Sigmoid colon (tissue), 7 donors: Measurements from ENCODE around the gene XPR1. TPM values are rescaled to one million over a fixed set of nuclear protein-coding genes. Genes with fewer than 3 reads are reported as not detected.

Source experiments
- DNase-seq: peaks from one replicate; pipeline ENCODE4 v3.0.0-alpha.2; 2019
- H3K27ac ChIP-seq, 4 donors: fragments of 200-600 bp; sonication (generic); one replicate each; pipeline ENCODE4 v1.5.1; 2016 to 2019; ENCODE audit warnings: mild to moderate bottlenecking in 1 of 4
- H3K27me3 ChIP-seq, 3 donors: fragments of 200-600 bp; sonication (generic); one replicate each; pipeline ENCODE4 v1.5.1; 2019; ENCODE audit warnings: mild to moderate bottlenecking in 1 of 3
- H3K36me3 ChIP-seq, 4 donors: fragments of 200-600 bp; sonication (generic); one replicate each; pipeline ENCODE4 v1.5.1; 2016 to 2019
- H3K4me1 ChIP-seq, 4 donors: fragments of 200-600 bp; sonication (generic); one replicate each; pipeline ENCODE4 v1.5.1; 2017 to 2019
- H3K4me3 ChIP-seq, 4 donors: fragments of 200-600 bp; sonication (generic); one replicate each; pipeline ENCODE4 v1.5.1; 2017 to 2019; ENCODE audit warnings: mild to moderate bottlenecking in 2 of 4, moderate library complexity in 1 of 4
- H3K9me3 ChIP-seq, 4 donors: fragments of 200-600 bp in 3 of 4; sonication (generic) in 3 of 4; one replicate each; pipeline versions ENCODE4 v1.5.1 to v1.6.1; 2013 to 2019
- EP300 ChIP-seq, 4 donors: sonication (generic); formaldehyde crosslinking; IDR thresholded peaks; one replicate each; pipeline ENCODE4 v1.6.1; 2017; ENCODE audit warnings: antibody characterized with exemption in 4 of 4
- POLR2A ChIP-seq, 2 donors: fragments of 450-650 bp; IDR thresholded peaks; one replicate each; pipeline ENCODE4 v1.6.1; 2016; ENCODE audit warnings: antibody characterized with exemption in 2 of 2, mild to moderate bottlenecking in 2 of 2, moderate library complexity in 2 of 2
- POLR2AphosphoS5 ChIP-seq, 4 donors: sonication (generic); formaldehyde crosslinking; IDR thresholded peaks; one replicate each; pipeline ENCODE4 v1.6.1; 2017; ENCODE audit warnings: antibody characterized with exemption in 4 of 4
- WGBS, 2 donors: extraction: QIAGEN DNeasy Blood & Tissue Kit; methylation state at CpG; one replicate each; pipeline ENCODE4 v1.1.7; 2013; 5-methylcytosine and 5-hydroxymethylcytosine counted together
- intact Hi-C: fragments of 100-400 bp; cut with DNase I; formaldehyde crosslinking; loops from one replicate; pipeline ENCODE4 v1.15.1; 2023
- polyA plus RNA-seq, 3 donors: library from polyadenylated mRNA; stranded (reverse); fragments of 200-250 nt; gene quantifications; one replicate each; pipeline ENCODE4 v1.2.3, GENCODE V29; 2013
- total RNA-seq, 4 donors: library from RNA; depleted of rRNA; stranded (reverse); fragments of >200 nt; gene quantifications; one replicate each; pipeline ENCODE4 v1.1.0, GENCODE V29; 2016
- TF ChIP-seq, protein P1 (sequence below), 4 experiments: fragments of 450-650 bp in 3 of 4; fragments of 200-600 bp in 1 of 4; IDR thresholded peaks; one replicate each; pipeline ENCODE4 v1.5.1; 2016 to 2019; ENCODE audit warnings: antibody characterized with exemption in 4 of 4, mild to moderate bottlenecking in 3 of 4, moderate library complexity in 2 of 4
- donor health status: healthy with polysubstance abuse.
- donor health status: Bipolar disorder and iron deficiency.
- donor health status: healthy.

The XPR1 gene
- total and polyA plus RNA-seq, 7 donors: 1.8 to 18.8 (median 11.3) TPM

DNA sequence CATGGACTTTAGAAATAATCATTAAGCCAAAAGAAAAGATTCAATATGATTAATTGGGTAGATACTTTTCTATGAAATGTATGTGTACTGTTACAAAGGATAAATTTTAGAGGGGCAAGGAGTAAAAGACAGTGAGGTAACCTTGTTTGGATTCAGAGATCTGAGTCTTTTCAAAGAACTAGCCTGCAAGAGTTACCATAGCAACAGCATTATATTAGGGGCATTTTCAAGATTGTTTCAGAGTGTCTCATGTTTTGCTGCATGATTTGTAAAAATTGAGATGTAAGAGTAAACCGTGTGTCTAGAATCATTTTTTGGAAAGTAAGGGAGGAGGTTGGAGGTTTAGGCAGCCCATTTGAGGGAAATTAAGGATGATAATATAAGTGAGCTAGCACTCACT lies 210.2 kb downstream of the XPR1 start:
- 41 to 54% methylated on average over 1 of the region's 1 CpG for WGBS, 2 donors
- no peak for DNase-seq
- H3K4me1 ChIP-seq: no peaks in the 10 kb centered on the region
- no peaks in the 10 kb centered on the region for H3K27me3 ChIP-seq
- intact Hi-C loops: no loop called here
- no peaks in the 10 kb centered on the region for H3K9me3 ChIP-seq
- H3K4me3 ChIP-seq: no peak overlapping the region
- H3K36me3 ChIP-seq: no peaks in the 10 kb centered on the region
- no peak overlapping the region for H3K27ac ChIP-seq
- TF ChIP-seq, protein P1, sequence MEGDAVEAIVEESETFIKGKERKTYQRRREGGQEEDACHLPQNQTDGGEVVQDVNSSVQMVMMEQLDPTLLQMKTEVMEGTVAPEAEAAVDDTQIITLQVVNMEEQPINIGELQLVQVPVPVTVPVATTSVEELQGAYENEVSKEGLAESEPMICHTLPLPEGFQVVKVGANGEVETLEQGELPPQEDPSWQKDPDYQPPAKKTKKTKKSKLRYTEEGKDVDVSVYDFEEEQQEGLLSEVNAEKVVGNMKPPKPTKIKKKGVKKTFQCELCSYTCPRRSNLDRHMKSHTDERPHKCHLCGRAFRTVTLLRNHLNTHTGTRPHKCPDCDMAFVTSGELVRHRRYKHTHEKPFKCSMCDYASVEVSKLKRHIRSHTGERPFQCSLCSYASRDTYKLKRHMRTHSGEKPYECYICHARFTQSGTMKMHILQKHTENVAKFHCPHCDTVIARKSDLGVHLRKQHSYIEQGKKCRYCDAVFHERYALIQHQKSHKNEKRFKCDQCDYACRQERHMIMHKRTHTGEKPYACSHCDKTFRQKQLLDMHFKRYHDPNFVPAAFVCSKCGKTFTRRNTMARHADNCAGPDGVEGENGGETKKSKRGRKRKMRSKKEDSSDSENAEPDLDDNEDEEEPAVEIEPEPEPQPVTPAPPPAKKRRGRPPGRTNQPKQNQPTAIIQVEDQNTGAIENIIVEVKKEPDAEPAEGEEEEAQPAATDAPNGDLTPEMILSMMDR (IDR thresholded peaks at IDR 0.05): no peak
- no peak for TF ChIP-seq POLR2A (IDR thresholded peaks at IDR 0.05)
- no peak for TF ChIP-seq EP300 (IDR thresholded peaks at IDR 0.05)
- no peak for TF ChIP-seq POLR2AphosphoS5 (IDR thresholded peaks at IDR 0.05)

- Histone ChIP-seq H3K27me3 (no peaks in the 10 kb centered on the region), H3K4me1 (no peaks in the 10 kb centered on the region), H3K9me3 (no peaks in the 10 kb centered on the region), H3K4me3 (no peak overlapping the region), H3K36me3 (no peaks in the 10 kb centered on the region), H3K27ac (no peak overlapping the region)
- TF ChIP-seq EP300 (IDR thresholded peaks at IDR 0.05): no peak
- TF ChIP-seq, protein P1 (IDR thresholded peaks at IDR 0.05): no peak
- no peak for TF ChIP-seq POLR2AphosphoS5 (IDR thresholded peaks at IDR 0.05)
- no peak for TF ChIP-seq POLR2A (IDR thresholded peaks at IDR 0.05)
- intact Hi-C loops: no loop called here
- no peak for DNase-seq
- 85% methylated on average over 5 of the region's 5 CpGs for WGBS, 2 donors
Measured at GRCh38 chr1:180842491-180843275, 210.9 kb downstream of the XPR1 start.

DNA sequence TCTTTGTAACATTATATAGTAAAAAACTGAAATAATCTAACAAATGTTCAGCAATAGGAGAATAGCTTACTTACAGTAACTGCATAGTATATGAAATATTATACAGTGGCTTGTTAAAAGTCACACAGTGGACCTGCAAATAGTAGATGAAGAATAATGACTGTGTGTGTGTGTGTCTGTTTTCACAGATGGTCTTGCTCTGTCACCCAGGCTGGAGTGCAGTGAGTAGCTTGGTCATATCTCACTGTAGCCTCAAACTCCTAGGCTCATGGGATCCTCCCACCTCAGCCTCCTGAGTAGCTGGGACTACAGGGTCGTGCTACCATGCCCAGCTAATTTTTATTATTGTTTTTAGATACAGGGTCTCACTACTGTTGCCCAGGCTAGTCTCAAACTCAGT lies 213.5 kb downstream of the XPR1 start:
- Histone ChIP-seq H3K4me1 (no peaks in the 10 kb centered on the region), H3K4me3 (no peak overlapping the region), H3K9me3 (no peaks in the 10 kb centered on the region), H3K36me3 (no peaks in the 10 kb centered on the region), H3K27ac (no peak overlapping the region), H3K27me3 (no peaks in the 10 kb centered on the region)
- TF ChIP-seq POLR2AphosphoS5 (IDR thresholded peaks at IDR 0.05): no peak
- no peak for TF ChIP-seq POLR2A (IDR thresholded peaks at IDR 0.05)
- TF ChIP-seq, protein P1 (IDR thresholded peaks at IDR 0.05): no peak
- no peak for TF ChIP-seq EP300 (IDR thresholded peaks at IDR 0.05)
- 89 to 98% methylated on average over 1 of the region's 1 CpG for WGBS, 2 donors
- no peak for DNase-seq
- intact Hi-C loops: no loop called here

- H3K9me3 ChIP-seq: no peaks in the 10 kb centered on the region
- TF ChIP-seq POLR2A (IDR thresholded peaks at IDR 0.05): no peak
- no peak for TF ChIP-seq EP300 (IDR thresholded peaks at IDR 0.05)
- TF ChIP-seq POLR2AphosphoS5 (IDR thresholded peaks at IDR 0.05): no peak
- TF ChIP-seq, protein P1 (IDR thresholded peaks at IDR 0.05): no peak
- H3K27me3 ChIP-seq: no peaks in the 10 kb centered on the region
- no peak overlapping the region for H3K27ac ChIP-seq
- intact Hi-C loops: no loop called here
- no peaks in the 10 kb centered on the region for H3K36me3 ChIP-seq
- no peaks in the 10 kb centered on the region for H3K4me1 ChIP-seq
- no peak overlapping the region for H3K4me3 ChIP-seq
- DNase-seq: no peak
Measured at GRCh38 chr1:180848191-180848590, 216.4 kb downstream of the XPR1 start.
